Measurements from ENCODE around the gene SMC1B.

Gene SMC1B

GRCh38 chr22:45320357-45320976, 92.9 kb downstream of the SMC1B start:
- DNase-seq, result no peak

- DNase-seq, result no peak
These were observed 94.1 kb downstream of the SMC1B start for GRCh38 chr22:45319324-45319685.

- DNase-seq, result no peak
These were observed 94.7 kb downstream of the SMC1B start for GRCh38 chr22:45318558-45319323.

- DNase-seq, result peak in 48 of 58 donors; percentile 9 to 82 (median 48)
These were observed 95.2 kb downstream of the SMC1B start for GRCh38 chr22:45318168-45318557.

- peak in 29 of 58 donors; percentile 4 to 52 (median 25) for DNase-seq
These were observed 95.7 kb downstream of the SMC1B start for GRCh38 chr22:45317551-45318167.

- no peak for DNase-seq
These were observed 96.4 kb downstream of the SMC1B start for GRCh38 chr22:45316796-45317526.

GRCh38 chr22:45314786-45315185, 98.6 kb downstream of the SMC1B start:
- DNase-seq, result no peak

GRCh38 chr22:45314054-45314721, 99.2 kb downstream of the SMC1B start:
- no peak for DNase-seq

GRCh38 chr22:45312856-45313255, 100.5 kb downstream of the SMC1B start:
- DNase-seq, result no peak

- DNase-seq, result no peak
These were observed 101.0 kb downstream of the SMC1B start for GRCh38 chr22:45312415-45312814.

GRCh38 chr22:45310977-45311531, 102.3 kb downstream of the SMC1B start:
- DNase-seq, result no peak

- DNase-seq, result no peak
These were observed 102.9 kb downstream of the SMC1B start for GRCh38 chr22:45310331-45310976.

- DNase-seq, result peak; percentile 62 to 98 (median 94)
These were observed 103.8 kb downstream of the SMC1B start, which contains the start of gene FAM118A for GRCh38 chr22:45309422-45310227. TSS of gene FAM118A (plus strand) at chr22:45309934. CDS start at chr22:45322380, 12,446 bp downstream.

- peak in 3 of 58 donors; percentile 31 to 54 (median 44) for DNase-seq
These were observed 104.4 kb downstream of the SMC1B start for GRCh38 chr22:45308957-45309421.

GRCh38 chr22:45308391-45308956, 104.9 kb downstream of the SMC1B start:
- DNase-seq, result no peak

GRCh38 chr22:45306139-45306538, 107.3 kb downstream of the SMC1B start:
- DNase-seq, result no peak

- no peak for DNase-seq
These were observed 107.8 kb downstream of the SMC1B start for GRCh38 chr22:45305456-45306075.

- DNase-seq, result no peak
These were observed 108.4 kb downstream of the SMC1B start for GRCh38 chr22:45304971-45305370.

Data from anterior cingulate cortex (tissue), 58 donors.